K562 (cell line): Measurements from ENCODE around the gene DHCR7. TPM values are rescaled to one million over a fixed set of nuclear protein-coding genes. Genes with fewer than 3 reads are reported as not detected.

Source experiments
- ATAC-seq: fragments of 200-7000 bp; cut with Tn5 transposase; 3 replicates; pipeline ENCODE4 v1.9.1; 2020; ENCODE audit warnings: moderate library complexity
- BruUV-seq: library from RNA; stranded (reverse); fragments of 400-500 nt; replicated peaks from 2 replicates; lab custom pipeline; 2021; lab: Mats Ljungman, UMichigan
- CTCF ChIA-PET: fragments of 300-600 bp; formaldehyde crosslinking; extraction: SDS; loops from one replicate; lab custom pipeline; 2021; ENCODE audit warnings: low intra/inter-chr PET ratio; lab: Yijun Ruan, JAX
- POLR2A ChIA-PET: fragments of 300-600, 350-650 bp; sonication (Branson Sonifier 250); formaldehyde crosslinking; extraction: SDS; loops from one replicate; lab custom pipeline; 2021; ENCODE audit warnings: antibody characterized with exemption, inconsistent platforms; lab: Yijun Ruan, JAX
- DNase-seq, 4 experiments: peaks; one replicate each; pipeline versions ENCODE4 v3.0.0 to v3.0.0-alpha.2; 2011 to 2018; ENCODE audit warnings: low spot score in 3 of 4, mixed read lengths in 3 of 4; ENCODE audit errors: extremely low read depth in 1 of 4
- FAIRE-seq: peaks from 2 replicates; lab custom pipeline; 2011; peaks lifted over from hg19 to GRCh38; lab: Jason Lieb, UNC
- H2AFZ ChIP-seq: 2 replicates; pipeline ENCODE4 v1.6.0; 2011; ENCODE audit warnings: low read depth, low read length, control low read depth, inconsistent platforms
- H3K27ac ChIP-seq: fragments of 200-600 bp; 3 replicates; pipeline ENCODE4 v1.8.0; 2011; ENCODE audit warnings: low read depth, mild to moderate bottlenecking, control low read depth, inconsistent platforms, low read length, moderate library complexity, mixed read lengths; ENCODE audit errors: extremely low read depth
- H3K27me3 ChIP-seq, 2 experiments: fragments of 300-600 bp in 1 of 2; 2 replicates in 1 of 2; 3 replicates in 1 of 2; pipeline versions ENCODE4 v1.6.0 to v1.8.0; 2011; ENCODE audit warnings: inconsistent platforms in 2 of 2, low read length in 2 of 2, mild to moderate bottlenecking in 1 of 2, mixed read lengths in 1 of 2, moderate library complexity in 1 of 2; ENCODE audit not compliant: control insufficient read depth in 2 of 2, insufficient read depth in 2 of 2
- H3K36me3 ChIP-seq: fragments of 300-600 bp; 3 replicates; pipeline ENCODE4 v1.8.0; 2011; ENCODE audit warnings: mild to moderate bottlenecking, low read length, inconsistent platforms; ENCODE audit not compliant: control insufficient read depth, insufficient read depth
- H3K4me1 ChIP-seq, 2 experiments: fragments of 200-600 bp in 1 of 2; replicated peaks in 1 of 2; 2 replicates in 1 of 2; 3 replicates in 1 of 2; pipeline versions ENCODE4 v1.5.1 to v1.8.0; 2011; ENCODE audit warnings: inconsistent platforms in 2 of 2, low read length in 2 of 2, mild to moderate bottlenecking in 1 of 2, mixed read lengths in 1 of 2, moderate library complexity in 1 of 2; ENCODE audit not compliant: control insufficient read depth in 2 of 2, insufficient read depth in 2 of 2
- H3K4me2 ChIP-seq: 2 replicates; pipeline ENCODE4 v1.6.1; 2011; ENCODE audit warnings: low read length, control low read depth, inconsistent platforms, mixed read lengths; ENCODE audit not compliant: insufficient read depth
- H3K4me3 ChIP-seq: fragments of 200-600 bp; sonication (generic), shearing (Covaris generic); 2 replicates; pipeline ENCODE4 v1.5.1; 2016; ENCODE audit warnings: control low read depth, inconsistent platforms
- H3K79me2 ChIP-seq: fragments of 200-600 bp; 3 replicates; pipeline ENCODE4 v1.8.0; 2011; ENCODE audit warnings: low read length, inconsistent platforms; ENCODE audit not compliant: control insufficient read depth, insufficient read depth
- H3K9ac ChIP-seq, 2 experiments: 2 replicates each; pipeline versions ENCODE4 v1.6.0 to v1.6.1; 2011; ENCODE audit warnings: low read depth in 2 of 2, low read length in 2 of 2, control low read depth in 1 of 2, inconsistent platforms in 1 of 2, mild to moderate bottlenecking in 1 of 2, mixed read lengths in 1 of 2; ENCODE audit not compliant: insufficient read depth in 1 of 2
- H3K9me1 ChIP-seq: one replicate; pipeline ENCODE4 v1.6.0; 2011; ENCODE audit warnings: inconsistent platforms, mild to moderate bottlenecking, low read length, moderate library complexity; ENCODE audit not compliant: control insufficient read depth, insufficient read depth
- H3K9me3 ChIP-seq: replicated peaks from 2 replicates; pipeline ENCODE4 v1.5.1; 2011; ENCODE audit warnings: low read depth, low read length, inconsistent platforms; ENCODE audit not compliant: control insufficient read depth, insufficient read depth
- H4K20me1 ChIP-seq: replicated peaks from 2 replicates; pipeline ENCODE4 v1.6.1; 2011; ENCODE audit warnings: low read length, inconsistent platforms, mixed read lengths; ENCODE audit not compliant: control insufficient read depth, insufficient read depth
- CTCFL ChIP-seq: IDR thresholded peaks from 2 replicates; pipeline ENCODE4 v1.6.1; 2011; ENCODE audit warnings: borderline replicate concordance, low read depth, mild to moderate bottlenecking, moderate library complexity, low read length; ENCODE audit not compliant: insufficient read depth, poor library complexity, severe bottlenecking
- MEF2D ChIP-seq: conservative IDR thresholded peaks from 2 replicates; pipeline ENCODE4 v1.6.1; 2016; ENCODE audit warnings: low read depth, missing genetic modification characterization, missing compliant biosample characterization
- NFATC3 ChIP-seq: fragments of 450-650 bp; IDR thresholded peaks from 2 replicates; pipeline ENCODE4 v1.6.1; 2017; ENCODE audit warnings: mild to moderate bottlenecking
- PTRF ChIP-seq: fragments of 450-650 bp; IDR thresholded peaks from 2 replicates; pipeline ENCODE4 v1.6.1; 2016; ENCODE audit warnings: mild to moderate bottlenecking, missing genetic modification characterization, missing compliant biosample characterization
- SMARCC2 ChIP-seq: fragments of 450-650 bp; IDR thresholded peaks from 2 replicates; pipeline ENCODE4 v1.6.1; 2017; ENCODE audit warnings: antibody characterized with exemption, moderate library complexity, mild to moderate bottlenecking, low read depth
- WGBS: fragments of 100-300 bp; shearing (Covaris generic); methylation state at CpG from one replicate; pipeline ENCODE4 v1.1.6; 2016; ENCODE audit warnings: low coverage, mixed read lengths; ENCODE audit not compliant: insufficient coverage; ENCODE audit errors: missing lambda C conversion rate; 5-methylcytosine and 5-hydroxymethylcytosine counted together
- in situ Hi-C: fragments of 300-500 bp; cut with MboI; formaldehyde crosslinking; loops from 4 replicates; pipeline ENCODE4 v1.15.0; 2018; ENCODE audit warnings: inconsistent platforms, mixed read lengths
- intact Hi-C: fragments of 100-400 bp; cut with micrococcal nuclease; formaldehyde crosslinking; loops from 2 replicates; pipeline ENCODE4 v1.14.2; 2022
- polyA plus RNA-seq, 8 experiments: library from polyadenylated mRNA; depleted of rRNA in 4 of 8; stranded (reverse) in 5 of 8; unstranded in 3 of 8; fragments of >200 nt; fragmentation: Nextera tagmentation in 2 of 8; fragmentation: Illumina TruSeq in 1 of 8; extraction: Ambion mirVana in 2 of 8; extraction: Trizol in 1 of 8; gene quantifications; 2 replicates each; pipeline versions ENCODE4 v1.2.1 to v1.2.3, GENCODE V29; 2011 to 2014; ENCODE audit warnings: inconsistent platforms in 1 of 8, missing spikeins in 1 of 8
- total RNA-seq, 7 experiments: library from RNA; depleted of rRNA in 6 of 7; stranded (reverse); fragments of >200 nt in 6 of 7; fragmentation: Illumina TruSeq in 2 of 7; extraction: Trizol in 2 of 7; gene quantifications; 2 replicates each; pipeline versions ENCODE4 v1.2.1 to v1.2.3, GENCODE V29; 2011 to 2021; ENCODE audit warnings: low replicate concordance in 1 of 7

The DHCR7 gene
- total and polyA plus RNA-seq, 9 of the 15 experiments (the other 6 are each of a cell fraction or from before 2014, with no cell fraction given), result 8.4 to 192 (median 82.4) TPM

GRCh38 chr11:71456294-71456693 is 8.1 kb upstream of the DHCR7 start:
- CTCF ChIA-PET, result no interaction called here
- POLR2A ChIA-PET, result interaction anchor here (1.3 kb wide), 1 partner anchor 8 kb away, joined by 3 read pairs; the partner anchor contains the start of gene DHCR7
- no peak for FAIRE-seq
- Histone ChIP-seq H2AFZ (no peak overlapping the region), H3K79me2 (peaks cover 24% of the 10 kb centered on the region), H3K27me3 (no peaks in the 10 kb centered on the region), H4K20me1 (no peaks in the 10 kb centered on the region), H3K4me1 (peaks cover 5 to 29% of the 10 kb centered on the region in 2 experiments; a peak in 4 of 5 replicates), H3K27ac (no peak overlapping the region), H3K36me3 (peaks cover 71% of the 10 kb centered on the region), H3K9me3 (no peaks in the 10 kb centered on the region), H3K9me1 (peaks cover 6% of the 10 kb centered on the region), H3K4me2 (no peak overlapping the region), H3K4me3 (no peak overlapping the region), H3K9ac (no peak overlapping the region)
- DNase-seq, result no peak
- TF ChIP-seq MEF2D (tag) (no peak), PTRF (no peak), NFATC3 (no peak), SMARCC2 (no peak), CTCFL (no peak)
- in situ Hi-C loops (no loop called here), intact Hi-C loops (no loop called here)
- 76% methylated on average over 7 of the region's 8 CpGs for WGBS
- no TSS peak for BruUV-seq
- ATAC-seq, result no peak
